AG09319 (cell line): Measurements from ENCODE around the gene RAB3IL1.
"Not testable (repeated sequence)": the region's sequence is repeated elsewhere in the genome, so short reads cannot be mapped to it uniquely, and the experiment has no call there.

Source experiments
- DNase-seq: peaks from one replicate; pipeline ENCODE4 v3.0.0-alpha.2; 2010; ENCODE audit warnings: low read depth; ENCODE audit errors: extremely low read depth
- TF ChIP-seq, protein P1 (sequence below): IDR thresholded peaks from 2 replicates; pipeline ENCODE4 v1.5.1; 2011; ENCODE audit warnings: low read depth, mild to moderate bottlenecking, inconsistent platforms, low read length, moderate library complexity

Gene RAB3IL1

GRCh38 chr11:61885784-61886580 is 31.4 kb downstream of the RAB3IL1 start:
- TF ChIP-seq, protein P1, sequence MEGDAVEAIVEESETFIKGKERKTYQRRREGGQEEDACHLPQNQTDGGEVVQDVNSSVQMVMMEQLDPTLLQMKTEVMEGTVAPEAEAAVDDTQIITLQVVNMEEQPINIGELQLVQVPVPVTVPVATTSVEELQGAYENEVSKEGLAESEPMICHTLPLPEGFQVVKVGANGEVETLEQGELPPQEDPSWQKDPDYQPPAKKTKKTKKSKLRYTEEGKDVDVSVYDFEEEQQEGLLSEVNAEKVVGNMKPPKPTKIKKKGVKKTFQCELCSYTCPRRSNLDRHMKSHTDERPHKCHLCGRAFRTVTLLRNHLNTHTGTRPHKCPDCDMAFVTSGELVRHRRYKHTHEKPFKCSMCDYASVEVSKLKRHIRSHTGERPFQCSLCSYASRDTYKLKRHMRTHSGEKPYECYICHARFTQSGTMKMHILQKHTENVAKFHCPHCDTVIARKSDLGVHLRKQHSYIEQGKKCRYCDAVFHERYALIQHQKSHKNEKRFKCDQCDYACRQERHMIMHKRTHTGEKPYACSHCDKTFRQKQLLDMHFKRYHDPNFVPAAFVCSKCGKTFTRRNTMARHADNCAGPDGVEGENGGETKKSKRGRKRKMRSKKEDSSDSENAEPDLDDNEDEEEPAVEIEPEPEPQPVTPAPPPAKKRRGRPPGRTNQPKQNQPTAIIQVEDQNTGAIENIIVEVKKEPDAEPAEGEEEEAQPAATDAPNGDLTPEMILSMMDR: no peak
- DNase-seq: no peak

GRCh38 chr11:61885166-61885778 is 32.1 kb downstream of the RAB3IL1 start:
- TF ChIP-seq, protein P1: no peak
- DNase-seq: no peak

- TF ChIP-seq, protein P1: no peak
These were observed 33.4 kb downstream of the RAB3IL1 start for GRCh38 chr11:61883947-61884346.

GRCh38 chr11:61883327-61883726 is 34.0 kb downstream of the RAB3IL1 start:
- TF ChIP-seq, protein P1: no peak
- no peak for DNase-seq

More at GRCh38 chr11:61883947-61884346, 33.4 kb downstream of the RAB3IL1 start:
- DNase-seq: no peak

- DNase-seq: no peak
These were observed 34.5 kb downstream of the RAB3IL1 start for GRCh38 chr11:61882879-61883278.

GRCh38 chr11:61882267-61882666 is 35.1 kb downstream of the RAB3IL1 start:
- not testable (repeated sequence) for DNase-seq

More at GRCh38 chr11:61882879-61883278, 34.5 kb downstream of the RAB3IL1 start:
- TF ChIP-seq, protein P1: no peak

GRCh38 chr11:61881397-61881796 is 36.0 kb downstream of the RAB3IL1 start:
- no peak for DNase-seq
- TF ChIP-seq, protein P1: no peak

DNA sequence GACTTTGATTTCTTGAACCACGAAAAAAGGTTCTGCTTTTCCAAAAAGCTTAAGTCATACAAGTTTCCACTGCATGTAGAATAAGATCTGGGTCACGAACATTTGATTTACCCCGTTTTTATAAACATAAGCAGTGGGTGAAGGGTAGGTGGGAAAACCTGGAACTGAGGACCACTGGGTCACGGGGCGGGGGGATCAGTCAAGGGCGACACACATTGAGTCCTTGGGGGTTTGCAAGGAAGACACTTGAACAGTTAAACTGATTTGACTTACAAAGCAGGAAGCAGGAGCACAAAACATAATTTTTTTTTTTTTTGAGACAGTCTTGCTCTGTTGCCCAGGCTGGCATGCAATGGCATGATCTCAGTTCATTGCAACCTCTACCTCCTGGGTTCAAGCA is 36.9 kb downstream of the RAB3IL1 start:
- TF ChIP-seq, protein P1: no peak
- no peak for DNase-seq
